Vagina (tissue), 2 donors: ENCODE results near the gene UGDH. TPM values are rescaled to one million over a fixed set of nuclear protein-coding genes. Genes with fewer than 3 reads are reported as not detected.
A peak's percentile ranks its signal among the peaks of the same experiment; 100 is the strongest.
"Not testable (repeated sequence)": the region's sequence is repeated elsewhere in the genome, so short reads cannot be mapped to it uniquely, and the experiment has no call there.

Experiments
- DNase-seq, 2 donors: peaks; one replicate each; pipeline ENCODE4 v3.0.0-alpha.2; 2017; ENCODE audit errors: extremely low spot score in 2 of 2
- H3K27ac ChIP-seq: fragments of 200-600 bp; sonication (generic); one replicate; pipeline ENCODE4 v1.5.1; 2019
- H3K27me3 ChIP-seq: fragments of 200-600 bp; sonication (generic); one replicate; pipeline ENCODE4 v1.5.1; 2019
- H3K36me3 ChIP-seq, 2 donors: fragments of 200-600 bp; sonication (generic); one replicate each; pipeline ENCODE4 v1.5.1; 2017 to 2019
- H3K4me1 ChIP-seq: fragments of 200-600 bp; sonication (generic); one replicate; pipeline ENCODE4 v1.5.1; 2019
- H3K4me3 ChIP-seq, 2 donors: fragments of 200-600 bp; sonication (generic); 1 replicate in 1 of 2; 2 replicates in 1 of 2; pipeline ENCODE4 v1.5.1; 2016 to 2019
- H3K9me3 ChIP-seq: fragments of 200-600 bp; sonication (generic); one replicate; pipeline ENCODE4 v1.5.1; 2019
- CTCF ChIP-seq, 3 experiments: fragments of 450-650 bp in 2 of 3; fragments of 200-600 bp in 1 of 3; sonication (generic) in 1 of 3; IDR thresholded peaks; one replicate each; pipeline ENCODE4 v1.5.1; 2017 to 2019; ENCODE audit warnings: antibody characterized with exemption in 3 of 3, mild to moderate bottlenecking in 2 of 3, moderate library complexity in 2 of 3
- POLR2A ChIP-seq, 2 donors: fragments of 450-650 bp; IDR thresholded peaks; one replicate each; pipeline ENCODE4 v1.6.1; 2017; ENCODE audit warnings: antibody characterized with exemption in 2 of 2, mild to moderate bottlenecking in 2 of 2, moderate library complexity in 2 of 2
- POLR2AphosphoS5 ChIP-seq, 2 donors: sonication (generic); formaldehyde crosslinking; IDR thresholded peaks; one replicate each; pipeline ENCODE4 v1.9.0; 2017; ENCODE audit warnings: antibody characterized with exemption in 2 of 2, mild to moderate bottlenecking in 2 of 2, low read depth in 1 of 2; ENCODE audit not compliant: insufficient read depth in 1 of 2
- intact Hi-C: fragments of 100-400 bp; cut with DNase I; formaldehyde crosslinking; loops from one replicate; pipeline ENCODE4 v1.15.1; 2023
- total RNA-seq: library from RNA; depleted of rRNA; stranded (reverse); fragments of >200 nt; gene quantifications from one replicate; pipeline ENCODE4 v1.2.3, GENCODE V29; 2016

UGDH gene
- total RNA-seq, 1 donor from 2014 or later, result 43.5 TPM

- intact Hi-C loops, result loop anchor here (10.0 kb wide), 1 partner anchor 395 kb away; no protein-coding TSS in a partner anchor
- Histone ChIP-seq H3K4me3 (no peak overlapping the region), H3K27me3 (no peaks in the 10 kb centered on the region), H3K9me3 (no peaks in the 10 kb centered on the region), H3K36me3 (peaks cover 0 to 1% of the 10 kb centered on the region in 2 donors), H3K4me1 (no peaks in the 10 kb centered on the region), H3K27ac (peak overlapping the region; percentile 70)
- TF ChIP-seq POLR2AphosphoS5 (IDR thresholded peaks at IDR 0.05; ENCODE audit: insufficient read depth in 1 of 2, low read depth in 1 of 2) (peak in 1 of 2 donors; percentile 77), POLR2A (IDR thresholded peaks at IDR 0.05) (no peak), CTCF (IDR thresholded peaks at IDR 0.05) (peak; percentile 69 to 85 (median 74))
- no peak for DNase-seq
Measured at GRCh38 chr4:39469429-39470077, 57.7 kb downstream of the UGDH start.

- H3K4me3 ChIP-seq, result no peak overlapping the region
- no peaks in the 10 kb centered on the region for H3K9me3 ChIP-seq
- DNase-seq, result no peak
- H3K27ac ChIP-seq, result no peak overlapping the region
- TF ChIP-seq POLR2AphosphoS5 (IDR thresholded peaks at IDR 0.05; ENCODE audit: insufficient read depth in 1 of 2, low read depth in 1 of 2), result no peak
- no peak for TF ChIP-seq POLR2A (IDR thresholded peaks at IDR 0.05)
- TF ChIP-seq CTCF (IDR thresholded peaks at IDR 0.05), result no peak
- intact Hi-C loops, result no loop called here
- no peaks in the 10 kb centered on the region for H3K27me3 ChIP-seq
- peaks cover 0 to 18% of the 10 kb centered on the region in 2 donors for H3K36me3 ChIP-seq
- no peaks in the 10 kb centered on the region for H3K4me1 ChIP-seq
Measured at GRCh38 chr4:39467464-39467863, 59.8 kb downstream of the UGDH start.

GRCh38 chr4:39466747-39467146 lies 60.5 kb downstream of the UGDH start:
- Histone ChIP-seq H3K27ac (no peak overlapping the region), H3K36me3 (peaks cover 0 to 18% of the 10 kb centered on the region in 2 donors), H3K4me1 (no peaks in the 10 kb centered on the region), H3K9me3 (no peaks in the 10 kb centered on the region), H3K27me3 (no peaks in the 10 kb centered on the region), H3K4me3 (no peak overlapping the region)
- intact Hi-C loops, result no loop called here
- no peak for DNase-seq
- TF ChIP-seq POLR2A (IDR thresholded peaks at IDR 0.05), result no peak
- TF ChIP-seq POLR2AphosphoS5 (IDR thresholded peaks at IDR 0.05; ENCODE audit: insufficient read depth in 1 of 2, low read depth in 1 of 2), result peak in 1 of 2 donors; percentile 52

- TF ChIP-seq POLR2AphosphoS5 (IDR thresholded peaks at IDR 0.05; ENCODE audit: insufficient read depth in 1 of 2, low read depth in 1 of 2), result no peak
- TF ChIP-seq POLR2A (IDR thresholded peaks at IDR 0.05), result no peak
- H3K4me1 ChIP-seq, result no peaks in the 10 kb centered on the region
- no peaks in the 10 kb centered on the region for H3K9me3 ChIP-seq
- no peak overlapping the region for H3K27ac ChIP-seq
- H3K4me3 ChIP-seq, result no peak overlapping the region
- no peak for DNase-seq
- peaks cover 0 to 18% of the 10 kb centered on the region in 2 donors for H3K36me3 ChIP-seq
- intact Hi-C loops, result no loop called here
- H3K27me3 ChIP-seq, result no peaks in the 10 kb centered on the region
Measured at GRCh38 chr4:39464886-39465501, 62.2 kb downstream of the UGDH start.

- Histone ChIP-seq H3K27ac (peak within 1 kb of the TSS; percentile 98), H3K27me3 (no peaks in the 10 kb centered on the region), H3K9me3 (no peaks in the 10 kb centered on the region), H3K4me3 (peak within 1 kb of the TSS; percentile 80 to 90), H3K36me3 (peaks cover 0 to 50% of the 10 kb centered on the region in 2 donors), H3K4me1 (peaks cover 36% of the 10 kb centered on the region)
- peak in 1 of 2 donors; percentile 99 for DNase-seq
- intact Hi-C loops, result loop anchor here (5.0 kb wide), 1 partner anchor 69 kb away; the partner anchor contains the start of gene UGDH
- TF ChIP-seq POLR2A (IDR thresholded peaks at IDR 0.05), result peak in 1 of 2 donors; percentile 88
- peak; percentile 97 to 99 for TF ChIP-seq POLR2AphosphoS5 (IDR thresholded peaks at IDR 0.05; ENCODE audit: insufficient read depth in 1 of 2, low read depth in 1 of 2)
- TF ChIP-seq CTCF (IDR thresholded peaks at IDR 0.05), result no peak
Measured at GRCh38 chr4:39458505-39459300, 68.5 kb downstream of the UGDH start, which contains the start of the genes LIAS and RPL9. LIAS (plus strand) TSS chr4:39459056; CDS start chr4:39459118, 62 bp downstream. RPL9 (minus strand) TSS chr4:39458922; CDS start chr4:39458439, 483 bp downstream.

GRCh38 chr4:39458161-39458504 lies 69.1 kb downstream of the UGDH start:
- H3K27ac ChIP-seq, result peak overlapping the region; percentile 98
- not testable (repeated sequence) for DNase-seq, H3K27me3 ChIP-seq, H3K9me3 ChIP-seq
- intact Hi-C loops, result loop anchor here (5.0 kb wide), 1 partner anchor 69 kb away; the partner anchor contains the start of gene UGDH
- H3K4me1 ChIP-seq, result peaks cover 36% of the 10 kb centered on the region
- peaks cover 0 to 50% of the 10 kb centered on the region in 2 donors for H3K36me3 ChIP-seq
- H3K4me3 ChIP-seq, result peak overlapping the region; percentile 80 to 90
